ENCODE results near the gene TRAPPC1.
A peak's percentile ranks its signal among the peaks of the same experiment; 100 is the strongest.

TRAPPC1 gene

GRCh38 chr17:7882629-7883028 is 49.1 kb downstream of the TRAPPC1 start:
- intact Hi-C loops (cut with DNase I; ENCODE audit: low total_unique reads), result no loop called here
- Histone ChIP-seq H3K4me1 (peaks cover under 1 to 29% (median 21%) of the 10 kb centered on the region in 4 donors), H3K27ac (peak overlapping the region in 1 of 2 donors; percentile 58), H3K9me3 (no peaks in the 10 kb centered on the region), H3K36me3 (peaks cover 0 to 16% (median 6%) of the 10 kb centered on the region in 3 donors), H3K4me3 (no peak overlapping the region), H3K27me3 (peaks cover 0 to 22% of the 10 kb centered on the region in 2 donors)
- TF ChIP-seq CTCF (IDR thresholded peaks at IDR 0.05), result no peak
- DNase-seq, result no peak

DNA sequence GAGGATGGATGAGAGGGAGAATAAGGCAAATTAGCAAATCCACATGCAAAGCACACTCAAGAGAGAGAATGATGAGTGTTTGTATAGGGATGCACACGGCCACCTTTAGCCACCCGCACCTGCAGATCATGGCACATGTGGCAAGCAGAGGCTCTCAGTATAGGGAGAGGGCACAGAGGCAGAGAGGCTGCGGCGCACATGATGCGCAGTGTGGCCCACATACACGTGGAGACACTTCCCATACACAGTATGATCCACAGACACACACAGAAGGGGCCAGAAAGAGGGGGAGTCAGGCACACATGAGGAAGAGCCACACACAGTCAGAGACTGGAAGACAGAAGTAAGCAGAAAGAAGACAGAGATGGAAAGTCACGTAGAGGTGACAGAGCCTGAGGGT is 49.7 kb downstream of the TRAPPC1 start:
- DNase-seq, result no peak
- peaks cover 0 to 22% of the 10 kb centered on the region in 2 donors for H3K27me3 ChIP-seq
- TF ChIP-seq CTCF (IDR thresholded peaks at IDR 0.05), result no peak
- intact Hi-C loops (cut with DNase I; ENCODE audit: low total_unique reads), result no loop called here
- H3K9me3 ChIP-seq, result no peaks in the 10 kb centered on the region
- H3K4me1 ChIP-seq, result peaks cover 0 to 25% (median 17%) of the 10 kb centered on the region in 4 donors
- no peak overlapping the region for H3K4me3 ChIP-seq
- H3K27ac ChIP-seq, result no peak overlapping the region
- peaks cover 0 to 16% (median 6%) of the 10 kb centered on the region in 3 donors for H3K36me3 ChIP-seq

DNA sequence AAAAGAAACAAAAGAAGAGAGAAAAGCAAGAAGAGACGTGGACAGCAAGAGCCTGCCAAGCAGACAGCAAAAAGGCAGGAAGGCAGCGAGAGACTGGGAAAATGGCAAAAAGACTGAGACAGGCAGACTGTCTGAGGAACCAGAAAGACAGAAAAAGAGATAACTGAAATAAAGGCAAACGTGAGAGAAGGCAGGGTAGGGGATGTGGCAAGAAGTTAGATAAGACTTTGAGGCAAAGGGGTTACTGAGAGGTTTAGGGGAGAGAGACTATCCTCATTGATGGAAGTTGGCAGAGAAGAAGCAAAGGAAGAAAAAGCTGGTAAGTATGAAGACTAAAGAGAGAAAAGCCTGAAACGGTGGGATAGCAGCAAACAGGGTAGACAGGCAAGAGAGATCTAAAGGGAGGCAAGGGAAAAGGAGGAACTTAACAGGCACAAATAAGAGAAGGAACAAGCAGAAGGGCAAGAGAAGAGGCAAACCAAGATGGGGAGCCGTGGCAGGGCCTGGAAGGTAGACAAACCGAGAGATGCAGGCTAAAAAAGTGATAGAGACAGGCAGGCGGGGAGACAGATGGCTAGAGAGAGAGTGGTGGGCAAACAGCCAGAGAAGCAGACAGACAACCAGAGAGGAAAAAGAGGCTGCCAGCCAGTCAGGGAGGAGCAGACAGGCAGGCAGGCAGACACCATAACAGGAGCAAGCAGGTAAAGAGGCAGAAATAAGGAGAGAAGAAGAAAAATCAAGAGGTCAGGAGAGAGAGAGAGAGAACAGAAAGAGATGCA is 50.3 kb downstream of the TRAPPC1 start:
- H3K4me1 ChIP-seq, result peaks cover 0 to 19% (median 11%) of the 10 kb centered on the region in 4 donors
- H3K36me3 ChIP-seq, result peaks cover 0 to 16% (median 6%) of the 10 kb centered on the region in 3 donors
- no peak for TF ChIP-seq CTCF (IDR thresholded peaks at IDR 0.05)
- intact Hi-C loops (cut with DNase I; ENCODE audit: low total_unique reads), result no loop called here
- H3K27me3 ChIP-seq, result peaks cover 0 to 22% of the 10 kb centered on the region in 2 donors
- no peaks in the 10 kb centered on the region for H3K9me3 ChIP-seq
- DNase-seq, result no peak
- H3K27ac ChIP-seq, result no peak overlapping the region
- H3K4me3 ChIP-seq, result no peak overlapping the region
